Raji (cell line): ENCODE results near the gene COL28A1.

ENCODE experiments used
- POLR2A ChIP-seq: IDR thresholded peaks from 2 replicates; pipeline ENCODE4 v1.6.1; 2011; ENCODE audit warnings: low read depth, low read length, control low read depth; ENCODE audit not compliant: insufficient read depth

COL28A1 gene

DNA sequence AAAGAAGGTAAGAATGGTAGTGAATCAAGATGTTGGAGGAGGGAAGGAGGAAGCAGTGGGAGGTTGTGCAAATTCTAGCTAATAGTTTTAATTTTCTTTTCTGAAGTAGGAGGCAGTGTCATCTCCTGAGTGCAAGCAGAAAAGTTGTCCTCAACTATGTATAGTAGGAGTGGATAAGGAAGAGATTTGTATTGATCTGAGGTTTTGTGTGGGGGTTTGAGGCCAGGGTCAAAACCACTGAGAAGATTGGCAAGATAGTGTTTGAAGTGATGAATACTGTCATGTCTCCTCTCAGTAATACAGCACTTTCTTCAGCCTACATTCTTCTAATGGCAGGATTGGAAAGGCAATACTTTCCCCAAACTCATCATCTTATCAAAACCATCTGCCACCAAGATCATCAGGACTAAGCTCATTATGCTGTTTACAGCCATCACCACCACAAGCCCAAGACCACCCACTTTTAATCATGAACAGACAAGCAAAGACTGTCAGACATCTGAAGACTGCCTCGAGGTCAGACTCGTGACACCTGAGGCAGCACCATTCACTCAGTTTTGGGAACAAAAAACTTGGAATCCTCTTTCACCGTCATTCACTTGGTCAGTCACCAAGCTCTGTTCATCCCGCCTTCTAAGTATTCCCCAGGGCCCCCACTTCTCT lies 29.5 kb upstream of the COL28A1 start:
- no peak for TF ChIP-seq POLR2A

- no peak for TF ChIP-seq POLR2A
These were observed 28.7 kb upstream of the COL28A1 start for GRCh38 chr7:7564323-7564780.

DNA sequence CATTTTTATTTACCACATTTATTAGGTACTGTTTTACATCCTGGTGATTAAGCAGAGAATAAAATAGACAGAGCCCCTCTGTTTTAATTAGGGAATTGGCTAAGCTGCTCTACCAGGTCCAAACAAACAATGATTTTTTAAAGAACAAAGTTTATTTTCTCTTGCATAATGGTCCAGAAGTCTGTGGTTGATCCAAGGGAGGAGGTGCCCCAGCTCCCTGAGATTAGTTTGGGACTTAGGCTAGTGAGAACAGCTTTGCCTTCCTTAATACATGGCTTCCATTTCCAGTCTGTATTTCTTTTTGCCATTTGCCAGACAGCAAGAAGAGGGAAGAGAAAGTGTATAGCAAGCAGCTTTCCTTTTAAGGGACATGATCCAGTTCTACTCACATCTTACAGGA lies 28.1 kb upstream of the COL28A1 start:
- TF ChIP-seq POLR2A = no peak

DNA sequence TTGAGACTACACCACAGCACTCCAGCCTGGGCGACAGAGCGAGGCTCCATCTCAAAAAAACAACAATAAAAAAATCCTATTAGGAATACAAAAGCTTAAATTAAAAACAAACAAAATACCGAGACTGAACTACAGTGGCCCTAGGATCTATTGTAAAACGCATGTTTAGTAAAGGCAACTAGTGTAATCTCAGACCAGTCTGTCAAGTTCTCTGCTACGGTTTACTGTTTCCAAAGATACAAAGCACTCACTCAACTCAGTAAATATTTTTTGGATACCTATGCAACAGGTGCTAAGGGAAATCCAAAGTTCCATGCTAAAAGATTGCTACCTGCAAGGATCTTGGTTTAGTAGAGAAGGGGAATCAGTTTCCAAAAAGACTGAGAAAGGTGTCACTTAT lies 27.6 kb upstream of the COL28A1 start:
- no peak for TF ChIP-seq POLR2A

- TF ChIP-seq POLR2A = no peak
These were observed 27.1 kb upstream of the COL28A1 start for GRCh38 chr7:7562736-7563135.

GRCh38 chr7:7557252-7557651 lies 21.6 kb upstream of the COL28A1 start:
- no peak for TF ChIP-seq POLR2A

GRCh38 chr7:7556852-7557251 lies 21.2 kb upstream of the COL28A1 start:
- TF ChIP-seq POLR2A = no peak

DNA sequence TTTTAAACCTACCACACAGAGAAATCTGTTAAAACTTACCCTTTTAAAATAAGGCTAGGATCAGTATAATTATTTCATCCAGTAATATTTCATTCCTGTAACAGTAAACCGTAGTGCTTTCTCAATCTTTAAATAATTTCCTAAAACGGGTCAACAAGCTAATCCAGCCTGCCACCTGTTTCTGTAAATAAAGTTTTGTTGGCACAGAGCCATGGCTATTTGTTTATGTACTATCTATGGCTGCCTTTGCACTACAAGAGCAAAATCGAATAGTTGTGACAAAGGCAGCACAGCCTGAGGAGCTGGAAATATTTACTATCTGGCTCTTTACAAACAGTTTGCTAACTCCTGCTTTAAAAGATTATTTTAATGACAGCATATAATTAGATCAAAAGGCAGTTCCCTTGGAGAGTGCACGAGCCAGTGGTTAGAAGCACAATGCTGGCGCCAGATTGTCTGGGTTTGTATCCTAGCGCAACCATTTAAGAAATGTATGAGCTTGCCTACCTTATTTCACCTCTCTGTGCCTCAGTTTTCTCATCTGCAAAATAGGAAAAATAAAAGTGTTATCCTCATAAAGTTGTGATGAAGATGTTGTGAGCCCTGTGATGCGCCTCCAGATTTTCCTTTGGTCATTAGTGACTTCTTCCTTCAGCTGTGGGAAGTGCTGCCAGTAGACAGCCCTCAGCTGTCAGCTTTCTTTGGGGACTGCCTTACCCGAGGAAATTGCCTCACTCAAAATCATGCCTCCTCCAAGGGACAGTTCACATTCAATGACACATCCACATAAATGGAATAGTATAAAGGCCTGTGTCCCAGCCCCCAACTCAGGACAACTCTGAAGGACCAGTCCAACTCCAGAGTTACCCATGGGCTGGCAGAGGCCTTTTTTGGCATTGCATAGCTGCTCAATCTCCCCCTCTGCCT lies 19.2 kb upstream of the COL28A1 start:
- TF ChIP-seq POLR2A = no peak

DNA sequence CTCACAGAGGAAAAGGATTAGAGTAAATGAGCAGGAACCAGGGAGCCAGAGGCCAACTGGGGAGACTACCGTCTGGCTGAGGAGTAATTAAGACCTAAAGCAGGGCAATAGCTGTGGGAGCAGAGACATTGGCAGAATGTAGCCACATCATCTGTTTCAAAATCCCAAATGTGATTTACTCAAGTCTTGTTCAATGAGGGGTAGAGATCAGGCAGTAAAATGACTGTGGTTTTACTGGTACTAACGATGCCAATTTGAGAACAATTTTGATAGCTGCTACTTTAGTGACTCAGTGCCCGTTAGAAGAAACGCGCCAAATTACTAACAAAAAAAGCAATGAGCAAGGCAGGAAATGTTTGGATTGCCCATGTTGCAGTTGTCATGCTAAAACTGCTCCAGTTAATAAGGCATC lies 18.4 kb upstream of the COL28A1 start:
- TF ChIP-seq POLR2A = no peak

- TF ChIP-seq POLR2A = no peak
These were observed 17.7 kb upstream of the COL28A1 start for GRCh38 chr7:7553386-7553785.

GRCh38 chr7:7552199-7552598 lies 16.5 kb upstream of the COL28A1 start:
- no peak for TF ChIP-seq POLR2A

GRCh38 chr7:7550663-7551062 lies 15.0 kb upstream of the COL28A1 start:
- no peak for TF ChIP-seq POLR2A

DNA sequence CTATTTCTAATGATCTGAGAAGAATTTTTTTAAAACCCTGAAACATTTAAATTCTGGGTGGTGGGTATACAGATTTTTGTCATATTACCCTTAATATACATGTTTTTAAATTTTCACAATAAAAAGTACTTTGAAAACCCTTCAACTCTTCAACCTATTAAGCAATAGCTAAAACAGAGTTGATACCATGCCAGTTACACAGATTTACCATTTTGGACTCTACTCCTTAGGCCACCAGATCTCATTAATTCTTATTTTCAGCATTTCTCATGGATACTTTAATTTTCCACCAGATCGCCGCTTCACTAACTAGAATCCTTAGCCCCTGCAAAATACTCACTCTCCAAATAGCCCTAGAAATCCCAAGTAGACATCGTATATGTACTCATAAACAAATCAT lies 12.7 kb upstream of the COL28A1 start:
- TF ChIP-seq POLR2A = no peak

DNA sequence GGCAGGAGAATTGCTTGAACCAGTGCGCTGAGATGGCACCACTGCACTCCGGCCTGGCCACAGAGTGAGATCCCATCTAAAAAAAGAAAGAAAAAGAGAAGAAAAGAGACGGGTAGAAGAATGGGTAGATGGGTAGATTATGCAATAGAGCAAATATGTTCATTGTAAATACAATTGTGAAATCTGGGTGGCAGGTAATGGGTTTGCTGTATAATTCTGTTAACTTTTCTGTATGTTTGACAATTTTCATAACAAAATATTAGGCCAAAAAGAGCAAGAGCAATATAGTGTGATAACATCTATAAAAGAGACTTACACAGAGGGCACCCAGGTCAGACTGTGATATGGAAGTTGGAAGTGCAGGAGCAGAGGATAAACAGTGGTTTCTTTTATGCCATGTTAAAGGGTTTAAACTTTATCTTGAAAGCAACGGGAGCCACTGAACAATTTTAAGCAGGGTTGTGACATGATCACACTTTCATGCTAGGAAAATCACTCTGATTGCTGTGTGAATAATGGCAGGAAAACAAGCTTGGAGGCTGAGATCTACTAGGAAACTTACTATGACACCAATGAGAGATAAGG lies 6.7 kb upstream of the COL28A1 start:
- TF ChIP-seq POLR2A = no peak

- no peak for TF ChIP-seq POLR2A
These were observed 4.0 kb upstream of the COL28A1 start for GRCh38 chr7:7539711-7540110.

DNA sequence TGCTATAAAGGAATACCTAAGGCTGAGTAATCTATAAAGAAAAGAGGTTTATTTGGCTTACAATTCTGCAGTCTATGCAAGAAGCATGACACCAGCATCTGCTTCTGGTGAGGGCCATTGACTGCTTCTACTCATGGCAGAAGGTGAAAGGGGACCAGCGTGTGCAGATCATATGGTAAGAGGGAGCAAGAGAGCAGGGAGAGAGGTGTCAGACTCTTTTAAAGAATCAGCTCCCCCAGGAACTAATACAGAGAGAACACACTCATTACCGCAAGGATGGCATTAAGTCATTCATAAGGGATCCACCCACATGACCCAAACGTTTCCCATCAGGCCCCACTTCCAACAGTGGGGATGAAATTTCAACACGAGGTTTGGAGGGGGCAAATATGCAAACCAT lies 3.5 kb upstream of the COL28A1 start:
- no peak for TF ChIP-seq POLR2A

DNA sequence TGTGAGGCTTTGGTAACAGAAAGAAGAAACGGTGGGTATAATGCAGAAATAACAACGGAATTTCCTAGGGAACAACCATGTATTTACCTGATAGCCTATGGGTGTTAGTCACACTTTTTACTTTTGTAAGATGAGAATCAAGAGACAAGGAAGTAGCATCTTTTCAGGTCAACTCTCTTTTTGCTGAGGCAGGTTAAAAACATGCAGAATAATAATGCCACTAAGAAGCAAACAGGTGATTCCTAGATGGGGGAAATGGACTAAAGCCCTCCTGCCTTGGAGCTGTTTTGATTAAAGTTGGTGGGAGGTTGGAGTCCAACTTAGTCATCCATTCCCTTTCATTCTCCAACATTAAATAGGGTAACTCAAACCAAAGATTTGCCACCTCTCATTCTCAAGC lies 2.0 kb upstream of the COL28A1 start:
- no peak for TF ChIP-seq POLR2A
